NCI-H1436 (cell line): ENCODE results near the gene MTA3.

Experiments
- DNase-seq: peaks from one replicate; lab custom pipeline; 2025; lab: John Stamatoyannopoulos, UW

MTA3 gene

DNA sequence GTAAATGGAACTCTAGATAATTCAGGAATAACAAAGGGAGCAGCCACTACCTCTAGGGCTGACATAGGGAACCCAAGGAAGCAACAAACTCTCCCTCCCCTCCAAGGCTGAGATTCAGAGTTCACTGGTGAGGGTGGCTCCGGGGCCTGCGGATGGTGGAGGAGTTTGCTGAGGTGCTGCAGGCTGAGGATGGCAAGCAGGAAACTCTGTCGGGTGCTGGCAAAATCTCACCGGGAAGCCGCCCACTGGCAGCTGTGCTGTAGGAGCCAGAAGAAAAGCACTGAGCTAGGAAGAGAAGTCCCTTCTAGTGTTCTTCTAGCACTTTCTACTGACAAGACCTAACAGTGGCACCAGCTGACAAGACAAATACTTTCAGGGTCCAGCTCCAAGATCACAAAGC, 236.5 kb downstream of the MTA3 start:
- no peak for DNase-seq
